ENCODE data around the gene RABL2B.
"Not testable (repeated sequence)": the region's sequence is repeated elsewhere in the genome, so short reads cannot be mapped to it uniquely, and the experiment has no call there.

The RABL2B gene

GRCh38 chr22:50783033-50783879 lies at the start of gene RABL2B:
Gene RABL2B, minus strand, starts transcription at chr22:50783636. Its CDS starts 1,342 bp downstream, at chr22:50782294.
- peak; percentile 51 for DNase-seq

- DNase-seq, result not testable (repeated sequence)
Observed at GRCh38 chr22:50786936-50787335, 3.5 kb upstream of the RABL2B start.

- DNase-seq, result not testable (repeated sequence)
Observed at GRCh38 chr22:50785289-50785688, 1.9 kb upstream of the RABL2B start.

GRCh38 chr22:50783880-50784276 lies 442 bp upstream of the RABL2B start:
- DNase-seq, result not testable (repeated sequence)

GRCh38 chr22:50782253-50782652 lies 1.2 kb downstream of the RABL2B start:
- DNase-seq, result not testable (repeated sequence)

- not testable (repeated sequence) for DNase-seq
Observed at GRCh38 chr22:50780244-50780643, 3.2 kb downstream of the RABL2B start.

- not testable (repeated sequence) for DNase-seq
Observed at GRCh38 chr22:50777631-50778030, 5.8 kb downstream of the RABL2B start.

GRCh38 chr22:50775132-50775531 lies 8.3 kb downstream of the RABL2B start:
- peak; percentile 45 for DNase-seq

GRCh38 chr22:50764288-50764687 lies 19.1 kb downstream of the RABL2B start:
- not testable (repeated sequence) for DNase-seq

GRCh38 chr22:50761829-50762228 lies 21.6 kb downstream of the RABL2B start:
- DNase-seq, result not testable (repeated sequence)

- not testable (repeated sequence) for DNase-seq
Observed at GRCh38 chr22:50759597-50760341, 23.7 kb downstream of the RABL2B start.

GRCh38 chr22:50756949-50757491 lies 26.4 kb downstream of the RABL2B start:
- DNase-seq, result not testable (repeated sequence)

- DNase-seq, result not testable (repeated sequence)
Observed at GRCh38 chr22:50756406-50756805, 27.0 kb downstream of the RABL2B start.

GRCh38 chr22:50755251-50755650 lies 28.2 kb downstream of the RABL2B start:
- DNase-seq, result not testable (repeated sequence)

- not testable (repeated sequence) for DNase-seq
Observed at GRCh38 chr22:50749302-50750074, 33.9 kb downstream of the RABL2B start.

- DNase-seq, result not testable (repeated sequence)
Observed at GRCh38 chr22:50748630-50749029, 34.8 kb downstream of the RABL2B start.

- not testable (repeated sequence) for DNase-seq
Observed at GRCh38 chr22:50747521-50747920, 35.9 kb downstream of the RABL2B start.

GRCh38 chr22:50744424-50744823 lies 39.0 kb downstream of the RABL2B start:
- DNase-seq, result not testable (repeated sequence)

GRCh38 chr22:50740714-50741113 lies 42.7 kb downstream of the RABL2B start:
- not testable (repeated sequence) for DNase-seq

GRCh38 chr22:50739894-50740293 lies 43.5 kb downstream of the RABL2B start:
- peak; percentile 26 for DNase-seq

GRCh38 chr22:50739279-50739691 lies 44.2 kb downstream of the RABL2B start:
- no peak for DNase-seq

GRCh38 chr22:50738649-50739227 lies 44.7 kb downstream of the RABL2B start:
- no peak for DNase-seq

Data from NCI-H510A (cell line).